Prostate gland (tissue), 2 donors: ENCODE results near the gene STK24. TPM values are rescaled to one million over a fixed set of nuclear protein-coding genes. Genes with fewer than 3 reads are reported as not detected.

ENCODE experiments used
- DNase-seq: peaks from one replicate; pipeline ENCODE4 v3.0.0-alpha.2; 2019; ENCODE audit warnings: low spot score
- H3K27ac ChIP-seq, 2 donors: fragments of 200-600 bp; sonication (generic); 2 replicates each; pipeline ENCODE4 v1.5.1; 2017 to 2019
- H3K27me3 ChIP-seq: fragments of 200-600 bp; sonication (generic); replicated peaks from 2 replicates; pipeline ENCODE4 v1.5.1; 2019; ENCODE audit not compliant: insufficient read depth
- H3K36me3 ChIP-seq, 2 donors: fragments of 200-600 bp; sonication (generic); 1 replicate in 1 of 2; 2 replicates in 1 of 2; pipeline versions ENCODE4 v1.5.1 to v1.8.1; 2017 to 2019
- H3K4me1 ChIP-seq: fragments of 200-600 bp; sonication (generic); replicated peaks from 2 replicates; pipeline ENCODE4 v1.5.1; 2019
- H3K4me3 ChIP-seq, 2 donors: fragments of 200-600 bp; sonication (generic); 2 replicates each; pipeline ENCODE4 v1.5.1; 2017 to 2019
- H3K9me3 ChIP-seq: fragments of 200-600 bp; sonication (generic); 2 replicates; pipeline ENCODE4 v1.5.1; 2017
- CTCF ChIP-seq, 4 experiments: fragments of 200-600 bp in 2 of 4; fragments of 450-650 bp in 2 of 4; sonication (generic) in 2 of 4; IDR thresholded peaks; 1 replicate in 3 of 4; 2 replicates in 1 of 4; pipeline ENCODE4 v1.5.1; 2016 to 2019; ENCODE audit warnings: antibody characterized with exemption in 4 of 4, mild to moderate bottlenecking in 2 of 4, moderate library complexity in 2 of 4
- POLR2A ChIP-seq: fragments of 450-650 bp; IDR thresholded peaks from one replicate; pipeline ENCODE4 v1.6.1; 2016; ENCODE audit warnings: antibody characterized with exemption, mild to moderate bottlenecking
- POLR2AphosphoS5 ChIP-seq: sonication (generic); formaldehyde crosslinking; IDR thresholded peaks from one replicate; pipeline ENCODE4 v1.6.1; 2017; ENCODE audit warnings: antibody characterized with exemption
- WGBS: methylation state at CpG from one replicate; pipeline ENCODE4 v1.1.5; 2018; 5-methylcytosine and 5-hydroxymethylcytosine counted together
- intact Hi-C: fragments of 100-400 bp; cut with DNase I; formaldehyde crosslinking; loops from one replicate; pipeline ENCODE4 v1.14.2; 2022
- total RNA-seq, 2 donors: library from RNA; depleted of rRNA; stranded (reverse); fragments of >200 nt; gene quantifications; one replicate each; pipeline ENCODE4 v1.1.0, GENCODE V29; 2016

The STK24 gene
- total RNA-seq, 2 donors from 2014 or later: 80.5 to 187 TPM

GRCh38 chr13:98487016-98487415 is 89.9 kb downstream of the STK24 start:
- TF ChIP-seq POLR2AphosphoS5 (no peak), POLR2A (no peak), CTCF (IDR thresholded peaks at IDR 0.05) (no peak)
- Histone ChIP-seq H3K27ac (peak overlapping the region in 1 of 2 donors; percentile 34), H3K36me3 (no peaks in the 10 kb centered on the region), H3K27me3 (no peaks in the 10 kb centered on the region), H3K4me3 (no peak overlapping the region), H3K9me3 (no peaks in the 10 kb centered on the region), H3K4me1 (peaks cover 5% of the 10 kb centered on the region)
- intact Hi-C loops: no loop called here
- no peak for DNase-seq
- WGBS: 63% methylated on average over 5 of the region's 5 CpGs

GRCh38 chr13:98486412-98486811 is 90.5 kb downstream of the STK24 start:
- no peaks in the 10 kb centered on the region for H3K9me3 ChIP-seq
- no peaks in the 10 kb centered on the region for H3K36me3 ChIP-seq
- peak overlapping the region in 1 of 2 donors; percentile 16 for H3K27ac ChIP-seq
- intact Hi-C loops: no loop called here
- TF ChIP-seq POLR2A: no peak
- no peak for TF ChIP-seq CTCF (IDR thresholded peaks at IDR 0.05)
- no peak for TF ChIP-seq POLR2AphosphoS5
- no peak for DNase-seq
- no peaks in the 10 kb centered on the region for H3K27me3 ChIP-seq
- 86% methylated on average over 8 of the region's 8 CpGs for WGBS
- H3K4me3 ChIP-seq: no peak overlapping the region
- peaks cover 5% of the 10 kb centered on the region for H3K4me1 ChIP-seq

GRCh38 chr13:98485561-98485960 is 91.3 kb downstream of the STK24 start:
- H3K36me3 ChIP-seq: no peaks in the 10 kb centered on the region
- intact Hi-C loops: no loop called here
- H3K4me1 ChIP-seq: peaks cover 5% of the 10 kb centered on the region
- H3K27me3 ChIP-seq: no peaks in the 10 kb centered on the region
- no peaks in the 10 kb centered on the region for H3K9me3 ChIP-seq
- no peak for TF ChIP-seq POLR2AphosphoS5
- TF ChIP-seq POLR2A: no peak
- TF ChIP-seq CTCF (IDR thresholded peaks at IDR 0.05): no peak
- WGBS: 75% methylated on average over 11 of the region's 11 CpGs
- no peak for DNase-seq
- peak overlapping the region; percentile 78 to 82 for H3K27ac ChIP-seq
- H3K4me3 ChIP-seq: no peak overlapping the region

GRCh38 chr13:98484289-98485219 is 92.4 kb downstream of the STK24 start:
- WGBS: 24% methylated on average over 21 of the region's 21 CpGs
- no peak overlapping the region for H3K4me3 ChIP-seq
- intact Hi-C loops: loop anchor here (5.0 kb wide), 1 partner anchor 93 kb away; the partner anchor contains the start of gene STK24
- H3K36me3 ChIP-seq: no peaks in the 10 kb centered on the region
- TF ChIP-seq POLR2AphosphoS5 (peak; percentile 81), POLR2A (no peak), CTCF (IDR thresholded peaks at IDR 0.05) (peak in 1 of 4 experiments; percentile 17)
- H3K4me1 ChIP-seq: peaks cover 5% of the 10 kb centered on the region
- H3K27ac ChIP-seq: peak overlapping the region; percentile 78 to 82
- no peaks in the 10 kb centered on the region for H3K27me3 ChIP-seq
- H3K9me3 ChIP-seq: no peaks in the 10 kb centered on the region
- peak; percentile 89 for DNase-seq
